K562 (cell line): ENCODE results near the gene UBL5. TPM values are rescaled to one million over a fixed set of nuclear protein-coding genes. Genes with fewer than 3 reads are reported as not detected.

Source experiments
- ATAC-seq: fragments of 200-7000 bp; cut with Tn5 transposase; 3 replicates; pipeline ENCODE4 v1.9.1; 2020; ENCODE audit warnings: moderate library complexity
- BruUV-seq: library from RNA; stranded (reverse); fragments of 400-500 nt; replicated peaks from 2 replicates; lab custom pipeline; 2021; lab: Mats Ljungman, UMichigan
- CTCF ChIA-PET: fragments of 300-600 bp; formaldehyde crosslinking; extraction: SDS; loops from one replicate; lab custom pipeline; 2021; ENCODE audit warnings: low intra/inter-chr PET ratio; lab: Yijun Ruan, JAX
- POLR2A ChIA-PET: fragments of 300-600, 350-650 bp; sonication (Branson Sonifier 250); formaldehyde crosslinking; extraction: SDS; loops from one replicate; lab custom pipeline; 2021; ENCODE audit warnings: antibody characterized with exemption, inconsistent platforms; lab: Yijun Ruan, JAX
- DNase-seq, 4 experiments: peaks; one replicate each; pipeline versions ENCODE4 v3.0.0 to v3.0.0-alpha.2; 2011 to 2018; ENCODE audit warnings: low spot score in 3 of 4, mixed read lengths in 3 of 4; ENCODE audit errors: extremely low read depth in 1 of 4
- FAIRE-seq: peaks from 2 replicates; lab custom pipeline; 2011; peaks lifted over from hg19 to GRCh38; lab: Jason Lieb, UNC
- H2AFZ ChIP-seq: 2 replicates; pipeline ENCODE4 v1.6.0; 2011; ENCODE audit warnings: low read depth, low read length, control low read depth, inconsistent platforms
- H3K27ac ChIP-seq: fragments of 200-600 bp; 3 replicates; pipeline ENCODE4 v1.8.0; 2011; ENCODE audit warnings: low read depth, mild to moderate bottlenecking, control low read depth, inconsistent platforms, low read length, moderate library complexity, mixed read lengths; ENCODE audit errors: extremely low read depth
- H3K27me3 ChIP-seq, 2 experiments: fragments of 300-600 bp in 1 of 2; 2 replicates in 1 of 2; 3 replicates in 1 of 2; pipeline versions ENCODE4 v1.6.0 to v1.8.0; 2011; ENCODE audit warnings: inconsistent platforms in 2 of 2, low read length in 2 of 2, mild to moderate bottlenecking in 1 of 2, mixed read lengths in 1 of 2, moderate library complexity in 1 of 2; ENCODE audit not compliant: control insufficient read depth in 2 of 2, insufficient read depth in 2 of 2
- H3K36me3 ChIP-seq: fragments of 300-600 bp; 3 replicates; pipeline ENCODE4 v1.8.0; 2011; ENCODE audit warnings: mild to moderate bottlenecking, low read length, inconsistent platforms; ENCODE audit not compliant: control insufficient read depth, insufficient read depth
- H3K4me1 ChIP-seq, 2 experiments: fragments of 200-600 bp in 1 of 2; replicated peaks in 1 of 2; 2 replicates in 1 of 2; 3 replicates in 1 of 2; pipeline versions ENCODE4 v1.5.1 to v1.8.0; 2011; ENCODE audit warnings: inconsistent platforms in 2 of 2, low read length in 2 of 2, mild to moderate bottlenecking in 1 of 2, mixed read lengths in 1 of 2, moderate library complexity in 1 of 2; ENCODE audit not compliant: control insufficient read depth in 2 of 2, insufficient read depth in 2 of 2
- H3K4me2 ChIP-seq: 2 replicates; pipeline ENCODE4 v1.6.1; 2011; ENCODE audit warnings: low read length, control low read depth, inconsistent platforms, mixed read lengths; ENCODE audit not compliant: insufficient read depth
- H3K4me3 ChIP-seq: fragments of 200-600 bp; sonication (generic), shearing (Covaris generic); 2 replicates; pipeline ENCODE4 v1.5.1; 2016; ENCODE audit warnings: control low read depth, inconsistent platforms
- H3K79me2 ChIP-seq: fragments of 200-600 bp; 3 replicates; pipeline ENCODE4 v1.8.0; 2011; ENCODE audit warnings: low read length, inconsistent platforms; ENCODE audit not compliant: control insufficient read depth, insufficient read depth
- H3K9ac ChIP-seq, 2 experiments: 2 replicates each; pipeline versions ENCODE4 v1.6.0 to v1.6.1; 2011; ENCODE audit warnings: low read depth in 2 of 2, low read length in 2 of 2, control low read depth in 1 of 2, inconsistent platforms in 1 of 2, mild to moderate bottlenecking in 1 of 2, mixed read lengths in 1 of 2; ENCODE audit not compliant: insufficient read depth in 1 of 2
- H3K9me1 ChIP-seq: one replicate; pipeline ENCODE4 v1.6.0; 2011; ENCODE audit warnings: inconsistent platforms, mild to moderate bottlenecking, low read length, moderate library complexity; ENCODE audit not compliant: control insufficient read depth, insufficient read depth
- H3K9me3 ChIP-seq: replicated peaks from 2 replicates; pipeline ENCODE4 v1.5.1; 2011; ENCODE audit warnings: low read depth, low read length, inconsistent platforms; ENCODE audit not compliant: control insufficient read depth, insufficient read depth
- H4K20me1 ChIP-seq: replicated peaks from 2 replicates; pipeline ENCODE4 v1.6.1; 2011; ENCODE audit warnings: low read length, inconsistent platforms, mixed read lengths; ENCODE audit not compliant: control insufficient read depth, insufficient read depth
- ASH1L ChIP-seq: fragments of 450-650 bp; IDR thresholded peaks from 2 replicates; pipeline ENCODE4 v1.6.1; 2018; ENCODE audit warnings: borderline replicate concordance, mild to moderate bottlenecking, low read depth; ENCODE audit not compliant: partially characterized antibody
- BCL6 ChIP-seq: fragments of 250-450 bp; sonication (Bioruptor Pico); IDR thresholded peaks from 2 replicates; pipeline ENCODE4 v1.4.0; 2020
- BCOR ChIP-seq: fragments of 450-650 bp; IDR thresholded peaks from 2 replicates; pipeline ENCODE4 v1.6.1; 2016
- CC2D1A ChIP-seq: fragments of 450-650 bp; IDR thresholded peaks from 2 replicates; pipeline ENCODE4 v1.6.1; 2017; ENCODE audit warnings: mild to moderate bottlenecking
- CHAMP1 ChIP-seq: fragments of 450-650 bp; IDR thresholded peaks from 2 replicates; pipeline ENCODE4 v1.6.1; 2016; ENCODE audit warnings: mild to moderate bottlenecking
- HOXB6 ChIP-seq: fragments of 250-450 bp; sonication (Bioruptor Pico); IDR thresholded peaks from 2 replicates; pipeline ENCODE4 v1.5.1; 2022; ENCODE audit warnings: mild to moderate bottlenecking, borderline replicate concordance
- KAT7 ChIP-seq: sonication (generic); formaldehyde crosslinking; IDR thresholded peaks from 2 replicates; pipeline ENCODE4 v1.8.0; 2022; ENCODE audit warnings: missing genetic modification reagents, mild to moderate bottlenecking, borderline replicate concordance
- KDM1A ChIP-seq, 2 experiments: fragments of 450-650 bp; IDR thresholded peaks; 2 replicates each; pipeline ENCODE4 v1.6.1; 2016; ENCODE audit warnings: mild to moderate bottlenecking in 2 of 2
- KDM5B ChIP-seq: fragments of 200-600 bp; sonication (generic); IDR thresholded peaks from 2 replicates; pipeline ENCODE4 v1.6.1; 2012; ENCODE audit warnings: low read depth, mild to moderate bottlenecking, moderate library complexity, low read length, control low read depth, inconsistent platforms; ENCODE audit not compliant: insufficient replicate concordance
- MEF2D ChIP-seq: conservative IDR thresholded peaks from 2 replicates; pipeline ENCODE4 v1.6.1; 2016; ENCODE audit warnings: low read depth, missing genetic modification characterization, missing compliant biosample characterization
- PCBP1 ChIP-seq: fragments of 200-400 bp; formaldehyde crosslinking; IDR thresholded peaks from 2 replicates; pipeline ENCODE4 v1.6.1; 2018; ENCODE audit warnings: mild to moderate bottlenecking, low read depth, low read length; ENCODE audit not compliant: poor library complexity, severe bottlenecking
- POU5F1 ChIP-seq: fragments of 150-350 bp; IDR thresholded peaks from 2 replicates; pipeline ENCODE4 v1.6.1; 2014; ENCODE audit warnings: borderline replicate concordance, low read length, low read depth, mild to moderate bottlenecking; ENCODE audit not compliant: partially characterized antibody
- PURB ChIP-seq: sonication (generic); formaldehyde crosslinking; IDR thresholded peaks from 2 replicates; pipeline ENCODE4 v1.9.0; 2021; ENCODE audit warnings: low read depth, mild to moderate bottlenecking, missing genetic modification reagents
- RBM25 ChIP-seq: fragments of 200-400 bp; formaldehyde crosslinking; IDR thresholded peaks from 2 replicates; pipeline ENCODE4 v1.6.1; 2018; ENCODE audit warnings: low read length, low read depth, moderate library complexity; ENCODE audit not compliant: severe bottlenecking
- TFAM ChIP-seq: fragments of 250-450 bp; sonication (Bioruptor Pico); conservative IDR thresholded peaks from 2 replicates; pipeline ENCODE4 v1.5.0; 2021; ENCODE audit warnings: mild to moderate bottlenecking, moderate library complexity
- in situ Hi-C: fragments of 300-500 bp; cut with MboI; formaldehyde crosslinking; loops from 4 replicates; pipeline ENCODE4 v1.15.0; 2018; ENCODE audit warnings: inconsistent platforms, mixed read lengths
- intact Hi-C: fragments of 100-400 bp; cut with micrococcal nuclease; formaldehyde crosslinking; loops from 2 replicates; pipeline ENCODE4 v1.14.2; 2022
- polyA plus RNA-seq, 8 experiments: library from polyadenylated mRNA; depleted of rRNA in 4 of 8; stranded (reverse) in 5 of 8; unstranded in 3 of 8; fragments of >200 nt; fragmentation: Nextera tagmentation in 2 of 8; fragmentation: Illumina TruSeq in 1 of 8; extraction: Ambion mirVana in 2 of 8; extraction: Trizol in 1 of 8; gene quantifications; 2 replicates each; pipeline versions ENCODE4 v1.2.1 to v1.2.3, GENCODE V29; 2011 to 2014; ENCODE audit warnings: inconsistent platforms in 1 of 8, missing spikeins in 1 of 8
- total RNA-seq, 7 experiments: library from RNA; depleted of rRNA in 6 of 7; stranded (reverse); fragments of >200 nt in 6 of 7; fragmentation: Illumina TruSeq in 2 of 7; extraction: Trizol in 2 of 7; gene quantifications; 2 replicates each; pipeline versions ENCODE4 v1.2.1 to v1.2.3, GENCODE V29; 2011 to 2021; ENCODE audit warnings: low replicate concordance in 1 of 7
- TF ChIP-seq, protein P1 (sequence below), 2 experiments: fragments of 450-650 bp in 1 of 2; sonication (generic) in 1 of 2; formaldehyde crosslinking in 1 of 2; IDR thresholded peaks in 1 of 2; conservative IDR thresholded peaks in 1 of 2; 2 replicates each; pipeline versions ENCODE4 v1.6.1 to v1.8.1; 2016 to 2023; ENCODE audit warnings: mild to moderate bottlenecking in 2 of 2, moderate library complexity in 2 of 2, inconsistent platforms in 1 of 2, missing genetic modification reagents in 1 of 2

Gene UBL5
- total and polyA plus RNA-seq, 9 of the 15 experiments (the other 6 are each of a cell fraction or from before 2014, with no cell fraction given) = 410 to 1,266 (median 613) TPM

- intact Hi-C loops = no loop called here
Measured at GRCh38 chr19:9799162-9799561, 28.6 kb upstream of the UBL5 start.

More at GRCh38 chr19:9799162-9799561, 28.6 kb upstream of the UBL5 start:
- FAIRE-seq (no peak), DNase-seq (no peak), ATAC-seq (no peak)
- Histone ChIP-seq H3K9ac (no peak overlapping the region), H3K27ac (no peak overlapping the region), H3K79me2 (no peaks in the 10 kb centered on the region), H3K9me1 (no peaks in the 10 kb centered on the region), H3K36me3 (no peaks in the 10 kb centered on the region), H3K27me3 (no peaks in the 10 kb centered on the region), H3K9me3 (no peaks in the 10 kb centered on the region; the same call in 1 of the 2 replicates), H3K4me2 (no peak overlapping the region), H3K4me3 (no peak overlapping the region), H3K4me1 (peaks cover 0 to 3% of the 10 kb centered on the region in 2 experiments; a peak in 1 of 5 replicates)
- in situ Hi-C loops = loop anchor here (10.0 kb wide), 1 partner anchor 664 kb away; no protein-coding TSS in a partner anchor
- POLR2A ChIA-PET = interaction anchor here (1.1 kb wide), 1 partner anchor 10 kb away, joined by 4 read pairs; no protein-coding TSS in a partner anchor
- BruUV-seq = no TSS peak
- TF ChIP-seq HOXB6 (CRISPR knock-in tag) (no peak), PURB (CRISPR knock-in tag) (no peak), PCBP1 (no peak), KDM5B (no peak), RBM25 (peak; percentile 67), CC2D1A (no peak), CHAMP1 (no peak), KDM1A (IDR thresholded peaks at IDR 0.05) (peak in 1 of 2 experiments; percentile 29; a peak in 1 of 4 replicates), ASH1L (no peak), TFAM (no peak), BCOR (peak; percentile 66; the same call in 1 of the 2 replicates), BCL6 (CRISPR knock-in tag) (no peak), POU5F1 (no peak), MEF2D (no peak), KAT7 (CRISPR knock-in tag) (no peak)
- TF ChIP-seq, protein P1, sequence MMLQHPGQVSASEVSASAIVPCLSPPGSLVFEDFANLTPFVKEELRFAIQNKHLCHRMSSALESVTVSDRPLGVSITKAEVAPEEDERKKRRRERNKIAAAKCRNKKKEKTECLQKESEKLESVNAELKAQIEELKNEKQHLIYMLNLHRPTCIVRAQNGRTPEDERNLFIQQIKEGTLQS (IDR thresholded peaks at IDR 0.05) = no peak
- TF ChIP-seq, protein P1 (CRISPR knock-in tag; conservative IDR thresholded peaks at IDR 0.05) = no peak
- TF ChIP-seq, all 486 proteins: peak for 3
- CTCF ChIA-PET = interaction anchor here (0.8 kb wide), 1 partner anchor 48 kb away, joined by 5 read pairs; no protein-coding TSS in a partner anchor
- Histone ChIP-seq H4K20me1 (no peaks in the 10 kb centered on the region), H2AFZ (no peak overlapping the region)
